ENCODE results near the gene ASTL.
"Not testable (repeated sequence)": the region's sequence is repeated elsewhere in the genome, so short reads cannot be mapped to it uniquely, and the experiment has no call there.

The ASTL gene

DNA sequence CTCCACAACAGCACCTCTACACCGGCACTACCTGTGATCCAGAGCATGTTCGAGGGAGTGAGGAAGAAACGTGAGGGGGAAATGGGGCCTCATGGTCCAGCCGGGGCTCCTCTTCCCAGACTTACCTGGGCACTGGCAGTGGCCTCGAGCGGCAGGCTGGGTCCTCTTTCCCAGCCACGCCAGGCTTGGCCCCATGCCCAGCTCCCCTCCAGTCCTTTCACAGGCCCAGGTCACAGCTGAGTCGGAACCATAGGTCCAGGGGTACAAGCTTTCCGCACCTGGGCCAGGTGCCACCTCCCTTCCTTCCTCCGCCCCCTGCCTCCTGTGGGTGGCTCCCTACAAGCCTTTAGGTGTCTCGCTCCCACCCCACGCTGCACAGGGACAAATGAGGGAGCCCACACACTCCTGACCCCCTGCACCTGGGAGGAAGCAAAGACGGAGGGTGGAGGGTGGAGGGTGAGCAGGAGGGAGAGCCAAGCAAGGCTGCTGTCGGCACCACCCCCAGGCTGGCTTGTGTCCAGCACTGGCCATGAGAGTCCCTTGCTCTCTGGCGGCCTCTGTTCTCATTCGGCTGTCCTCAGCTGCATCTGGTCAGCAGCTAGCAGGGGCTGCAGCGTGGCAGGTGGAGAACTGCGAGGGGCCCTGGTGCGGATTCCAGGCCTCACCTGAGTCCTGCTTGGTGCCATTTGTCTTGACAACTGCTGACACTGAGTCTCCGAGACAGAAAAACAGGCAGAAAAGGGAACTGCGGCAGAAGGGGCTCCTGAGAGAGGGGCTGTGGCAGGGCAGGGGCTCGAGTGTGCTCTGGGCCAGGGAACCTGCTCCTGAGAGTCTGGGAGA is 48.7 kb downstream of the ASTL start:
- TF ChIP-seq, protein P1, sequence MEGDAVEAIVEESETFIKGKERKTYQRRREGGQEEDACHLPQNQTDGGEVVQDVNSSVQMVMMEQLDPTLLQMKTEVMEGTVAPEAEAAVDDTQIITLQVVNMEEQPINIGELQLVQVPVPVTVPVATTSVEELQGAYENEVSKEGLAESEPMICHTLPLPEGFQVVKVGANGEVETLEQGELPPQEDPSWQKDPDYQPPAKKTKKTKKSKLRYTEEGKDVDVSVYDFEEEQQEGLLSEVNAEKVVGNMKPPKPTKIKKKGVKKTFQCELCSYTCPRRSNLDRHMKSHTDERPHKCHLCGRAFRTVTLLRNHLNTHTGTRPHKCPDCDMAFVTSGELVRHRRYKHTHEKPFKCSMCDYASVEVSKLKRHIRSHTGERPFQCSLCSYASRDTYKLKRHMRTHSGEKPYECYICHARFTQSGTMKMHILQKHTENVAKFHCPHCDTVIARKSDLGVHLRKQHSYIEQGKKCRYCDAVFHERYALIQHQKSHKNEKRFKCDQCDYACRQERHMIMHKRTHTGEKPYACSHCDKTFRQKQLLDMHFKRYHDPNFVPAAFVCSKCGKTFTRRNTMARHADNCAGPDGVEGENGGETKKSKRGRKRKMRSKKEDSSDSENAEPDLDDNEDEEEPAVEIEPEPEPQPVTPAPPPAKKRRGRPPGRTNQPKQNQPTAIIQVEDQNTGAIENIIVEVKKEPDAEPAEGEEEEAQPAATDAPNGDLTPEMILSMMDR (IDR thresholded peaks at IDR 0.05; ENCODE audit: borderline replicate concordance, insufficient read depth, low read depth, low read length) = no peak
- H3K4me3 ChIP-seq (ENCODE audit: low read depth, low read length) = no peak overlapping the region

DNA sequence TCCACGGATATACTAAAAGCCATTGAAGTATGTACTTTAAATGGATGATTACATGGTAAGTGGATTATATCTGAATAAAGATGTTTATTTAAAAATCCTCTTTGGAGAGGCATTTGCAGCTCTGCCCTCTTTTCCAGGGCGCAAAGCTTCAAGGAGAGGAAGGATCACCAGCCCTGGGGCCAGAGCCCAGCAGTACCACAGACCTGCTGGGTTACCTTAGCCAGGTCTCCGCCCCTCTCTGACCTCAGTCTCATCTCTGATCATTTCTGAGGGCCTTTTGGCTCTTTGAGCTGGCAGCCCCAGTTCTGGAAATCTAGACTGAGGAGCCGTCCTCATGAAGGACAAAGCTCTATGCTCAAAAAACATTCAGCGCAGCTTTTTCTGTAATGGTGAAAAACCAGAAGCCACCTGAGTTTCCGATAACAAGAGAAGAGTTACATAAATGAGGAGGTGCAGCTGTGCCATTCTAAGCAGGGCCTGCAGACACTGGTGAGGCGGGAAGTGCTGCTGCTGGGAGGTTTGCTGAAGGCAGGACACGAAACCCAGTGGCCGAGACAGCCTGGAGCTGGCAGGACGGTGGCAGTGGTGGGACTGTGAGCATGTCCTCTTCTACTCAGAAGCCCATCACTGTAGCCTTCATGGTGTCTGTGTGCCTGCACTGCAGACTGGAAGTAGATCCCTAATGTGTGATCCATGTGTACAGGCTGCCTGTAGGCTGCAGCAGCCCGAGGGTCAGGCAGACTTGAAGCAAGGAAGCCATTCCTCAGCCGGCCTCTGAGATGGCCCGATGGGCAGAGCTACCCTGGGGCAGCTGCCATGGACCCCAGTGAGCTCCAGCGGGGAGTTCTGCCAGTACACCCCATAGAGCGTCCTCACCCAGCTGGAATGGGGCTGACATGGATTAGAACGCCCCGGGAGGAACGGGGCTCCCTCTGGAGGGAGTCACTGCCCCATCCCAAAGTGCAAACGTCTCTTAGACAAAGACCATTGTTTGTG is 49.7 kb downstream of the ASTL start:
- TF ChIP-seq, protein P1 (IDR thresholded peaks at IDR 0.05; ENCODE audit: borderline replicate concordance, insufficient read depth, low read depth, low read length) = no peak
- no peak overlapping the region for H3K4me3 ChIP-seq (ENCODE audit: low read depth, low read length)

DNA sequence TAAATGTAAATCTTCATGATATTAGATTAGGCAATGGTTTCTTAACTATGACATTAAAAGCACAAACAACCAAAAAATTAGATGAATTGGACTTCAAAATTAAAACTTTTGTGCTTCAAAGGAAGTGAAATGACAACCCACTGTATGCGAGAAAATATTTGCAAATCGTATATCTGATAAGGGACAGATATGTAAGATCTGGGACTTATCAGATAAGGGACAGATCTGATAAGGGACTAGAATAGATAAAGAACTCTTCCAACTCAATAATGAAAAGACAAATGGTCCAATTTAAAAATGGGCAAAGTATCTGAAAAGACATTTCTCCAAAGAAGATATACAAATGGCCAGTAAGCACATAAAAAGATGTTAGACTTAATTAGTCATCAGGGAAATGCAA is 51.2 kb downstream of the ASTL start:
- no peak overlapping the region for H3K4me3 ChIP-seq (ENCODE audit: low read depth, low read length)
- TF ChIP-seq, protein P1 (IDR thresholded peaks at IDR 0.05; ENCODE audit: borderline replicate concordance, insufficient read depth, low read depth, low read length) = no peak

DNA sequence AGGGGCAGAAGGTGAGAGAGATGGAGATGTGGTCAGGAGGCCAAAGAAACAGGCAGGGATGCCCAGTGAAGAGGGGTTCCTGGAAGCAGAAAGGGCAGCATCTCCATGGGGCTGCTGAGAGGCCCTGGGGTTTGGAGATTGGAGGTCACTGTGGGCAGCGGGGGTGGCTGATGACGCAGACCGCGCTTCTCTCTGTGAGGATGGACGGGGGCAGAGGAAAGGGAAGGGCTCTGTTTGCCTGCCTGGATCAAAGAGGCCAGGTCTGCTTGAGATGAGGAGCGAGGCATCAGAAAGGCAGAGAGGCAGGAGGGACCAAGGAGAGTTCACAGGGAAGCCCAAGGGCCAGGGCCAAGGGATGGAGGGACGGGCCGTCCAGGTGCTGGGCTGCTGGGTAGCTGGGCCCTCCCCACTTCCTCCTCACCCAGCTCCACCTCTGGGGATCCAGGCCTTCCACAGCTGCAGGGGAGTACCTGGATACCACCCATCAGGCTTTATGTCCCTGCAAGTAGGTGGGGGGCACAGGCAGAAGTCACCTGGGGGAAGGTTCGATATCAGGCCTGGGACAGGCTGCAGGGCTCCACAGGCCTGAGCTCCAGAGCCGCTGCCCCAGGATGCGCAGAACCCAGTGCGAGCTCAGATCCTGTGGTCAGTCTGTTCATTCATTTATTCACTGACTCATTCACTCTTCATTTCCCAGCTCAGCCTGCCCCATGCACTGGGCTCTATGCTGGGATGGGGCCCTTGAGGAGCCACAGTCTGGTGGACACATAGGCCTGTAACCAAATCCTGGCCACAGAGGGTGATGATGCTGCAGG is 52.6 kb downstream of the ASTL start:
- TF ChIP-seq, protein P1 (IDR thresholded peaks at IDR 0.05; ENCODE audit: borderline replicate concordance, insufficient read depth, low read depth, low read length) = no peak
- no peak overlapping the region for H3K4me3 ChIP-seq (ENCODE audit: low read depth, low read length)

DNA sequence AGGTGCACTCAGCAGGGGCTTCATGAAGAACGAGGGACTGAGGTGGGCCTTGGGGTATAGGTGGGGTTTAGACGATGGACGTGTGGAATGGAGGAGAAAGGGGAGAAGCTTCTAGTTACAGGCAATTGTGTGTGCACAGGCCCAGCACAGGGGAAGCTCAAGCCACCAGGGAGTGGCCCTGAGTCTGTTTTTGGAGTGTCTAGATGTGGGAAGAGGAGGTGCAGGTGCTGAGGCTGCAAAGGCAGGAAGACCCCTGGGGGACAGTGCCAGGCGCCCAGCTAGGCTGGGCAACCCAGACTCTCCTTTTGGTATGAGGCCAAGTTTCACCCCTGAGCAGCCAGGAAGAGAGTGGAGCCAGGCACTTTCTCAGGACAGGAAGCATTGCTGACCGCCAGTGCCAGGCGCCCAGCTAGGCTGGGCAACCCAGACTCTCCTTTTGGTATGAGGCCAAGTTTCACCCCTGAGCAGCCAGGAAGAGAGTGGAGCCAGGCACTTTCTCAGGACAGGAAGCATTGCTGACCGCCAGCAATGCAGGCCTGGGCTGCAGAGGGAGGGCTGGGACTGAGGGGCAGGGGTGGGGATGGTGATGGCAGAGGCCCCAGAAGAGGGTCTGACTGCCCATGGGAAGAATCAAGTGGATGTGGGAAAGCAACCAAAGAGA is 53.3 kb downstream of the ASTL start:
- not testable (repeated sequence) for H3K4me3 ChIP-seq (ENCODE audit: low read depth, low read length)

DNA sequence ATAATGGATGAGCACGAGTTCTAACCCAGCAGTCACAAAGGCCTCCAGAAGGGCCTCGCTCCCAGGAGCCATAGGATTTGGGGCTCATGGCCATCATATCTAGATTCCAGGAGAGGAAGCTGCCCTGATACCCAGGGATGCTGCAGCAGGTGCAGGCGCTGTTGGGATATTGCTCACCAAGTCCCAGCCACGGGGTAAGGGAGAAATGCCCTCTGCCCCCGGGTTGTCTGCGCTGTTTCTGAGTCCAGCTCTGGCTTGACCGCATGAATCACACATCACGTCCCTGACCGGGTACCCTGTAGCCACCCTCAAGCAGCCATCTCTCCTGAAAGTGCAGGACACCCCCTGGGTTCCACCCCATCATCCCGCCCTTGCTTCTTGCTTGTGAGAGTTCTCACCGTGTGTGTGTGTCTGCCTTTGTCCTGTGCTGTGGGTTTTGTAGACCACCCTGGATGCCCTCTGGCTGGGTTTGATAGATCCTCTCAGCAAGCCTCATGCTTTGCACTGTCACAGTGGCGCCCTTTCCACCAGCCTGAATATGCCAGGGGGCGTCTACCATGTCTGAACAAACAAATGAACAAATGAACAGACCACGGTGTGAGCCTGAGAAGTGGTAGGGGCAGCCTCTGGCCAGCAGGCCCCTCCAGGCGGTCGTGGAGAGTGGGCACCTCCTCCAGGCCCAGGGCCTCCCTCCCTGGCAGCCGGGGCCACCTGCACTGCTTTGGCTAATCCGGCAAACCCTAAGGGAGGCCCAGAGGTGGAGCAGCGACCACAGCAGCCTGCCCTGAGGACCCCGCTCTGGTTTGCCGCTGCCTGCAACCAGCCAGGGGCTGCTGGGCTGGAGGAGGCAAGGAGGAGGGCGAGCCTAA is 54.1 kb downstream of the ASTL start:
- TF ChIP-seq, protein P1 (IDR thresholded peaks at IDR 0.05; ENCODE audit: borderline replicate concordance, insufficient read depth, low read depth, low read length) = no peak
- no peak overlapping the region for H3K4me3 ChIP-seq (ENCODE audit: low read depth, low read length)
